ENCODE results near the gene CST6.

Gene CST6

DNA sequence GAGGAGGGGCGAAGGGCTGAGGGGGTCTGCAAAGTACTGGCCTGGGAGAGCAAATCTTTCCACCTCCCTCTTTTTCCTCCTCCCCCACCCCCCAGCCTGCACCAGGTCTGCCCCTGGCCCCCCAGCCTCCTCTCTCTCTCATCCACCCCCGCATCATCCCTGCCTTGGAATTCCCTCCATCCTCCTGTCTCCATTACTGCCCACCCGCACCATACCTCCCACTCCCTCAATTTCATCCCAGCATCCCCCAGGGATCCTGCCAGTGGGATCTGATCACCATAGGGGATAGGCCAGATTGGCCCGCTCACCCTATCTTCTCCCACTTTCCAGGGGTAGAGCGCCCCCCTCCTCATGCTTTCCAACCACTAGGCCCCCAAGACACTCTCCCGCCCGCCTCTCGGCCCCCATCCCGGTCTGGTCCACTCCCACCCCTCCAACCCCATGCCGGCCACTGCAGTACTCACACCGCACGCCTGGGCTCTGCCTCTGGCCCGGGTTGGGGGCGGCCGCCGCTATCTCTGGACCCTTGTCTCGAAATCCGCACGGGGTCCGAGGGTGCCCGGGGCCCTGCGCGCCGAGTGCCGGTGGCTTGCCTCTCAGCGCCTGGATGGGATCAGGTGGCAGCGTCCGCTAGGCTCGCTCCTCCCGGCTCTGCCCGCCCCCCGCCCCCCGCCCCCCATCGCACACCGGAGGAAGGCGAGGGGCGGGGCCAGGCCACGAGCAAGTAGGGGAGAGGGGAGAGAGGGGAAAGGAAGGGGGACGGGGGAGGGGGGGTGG lies 36.9 kb downstream of the CST6 start, which contains the start of gene GAL3ST3:
Gene GAL3ST3 (minus strand): TSS at position 615 of the 777 bp plus-strand sequence. CDS start 3,746 bp downstream, outside the sequence.
- DNase-seq, result peak; percentile 32

DNA sequence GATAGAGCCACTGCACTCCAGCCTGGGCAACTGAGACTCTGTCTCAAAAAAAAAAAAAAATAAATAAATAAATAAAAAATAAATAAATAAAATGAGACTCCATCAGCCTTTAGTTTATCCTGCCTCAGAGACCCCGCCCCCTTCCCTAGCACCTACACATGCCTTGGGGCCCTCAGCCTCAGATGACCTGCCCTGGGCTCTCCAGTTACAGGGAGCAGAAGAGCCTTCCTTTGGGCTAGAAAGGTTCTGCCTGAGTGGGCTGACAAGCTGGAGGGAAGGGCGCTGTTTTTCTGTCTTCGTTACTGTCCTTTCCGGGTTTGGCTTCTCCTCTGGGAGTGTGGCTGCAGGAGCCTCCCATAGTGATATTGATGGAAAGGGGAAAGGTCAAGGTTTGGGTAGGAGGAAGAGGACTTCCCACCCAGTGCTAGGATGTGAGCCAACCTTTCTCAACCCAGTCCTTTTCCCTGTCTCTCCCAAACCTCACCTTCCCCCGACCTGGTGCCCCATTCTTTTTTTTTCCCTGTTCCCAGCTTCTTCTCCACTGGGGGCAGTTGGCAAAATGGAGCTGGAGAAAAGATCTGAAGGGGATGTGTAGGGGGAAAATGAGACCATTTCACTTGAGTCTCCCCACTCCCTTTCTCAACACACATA lies 38.9 kb downstream of the CST6 start:
- no peak for DNase-seq

GRCh38 chr11:66051371-66051765 lies 39.6 kb downstream of the CST6 start:
- no peak for DNase-seq

DNA sequence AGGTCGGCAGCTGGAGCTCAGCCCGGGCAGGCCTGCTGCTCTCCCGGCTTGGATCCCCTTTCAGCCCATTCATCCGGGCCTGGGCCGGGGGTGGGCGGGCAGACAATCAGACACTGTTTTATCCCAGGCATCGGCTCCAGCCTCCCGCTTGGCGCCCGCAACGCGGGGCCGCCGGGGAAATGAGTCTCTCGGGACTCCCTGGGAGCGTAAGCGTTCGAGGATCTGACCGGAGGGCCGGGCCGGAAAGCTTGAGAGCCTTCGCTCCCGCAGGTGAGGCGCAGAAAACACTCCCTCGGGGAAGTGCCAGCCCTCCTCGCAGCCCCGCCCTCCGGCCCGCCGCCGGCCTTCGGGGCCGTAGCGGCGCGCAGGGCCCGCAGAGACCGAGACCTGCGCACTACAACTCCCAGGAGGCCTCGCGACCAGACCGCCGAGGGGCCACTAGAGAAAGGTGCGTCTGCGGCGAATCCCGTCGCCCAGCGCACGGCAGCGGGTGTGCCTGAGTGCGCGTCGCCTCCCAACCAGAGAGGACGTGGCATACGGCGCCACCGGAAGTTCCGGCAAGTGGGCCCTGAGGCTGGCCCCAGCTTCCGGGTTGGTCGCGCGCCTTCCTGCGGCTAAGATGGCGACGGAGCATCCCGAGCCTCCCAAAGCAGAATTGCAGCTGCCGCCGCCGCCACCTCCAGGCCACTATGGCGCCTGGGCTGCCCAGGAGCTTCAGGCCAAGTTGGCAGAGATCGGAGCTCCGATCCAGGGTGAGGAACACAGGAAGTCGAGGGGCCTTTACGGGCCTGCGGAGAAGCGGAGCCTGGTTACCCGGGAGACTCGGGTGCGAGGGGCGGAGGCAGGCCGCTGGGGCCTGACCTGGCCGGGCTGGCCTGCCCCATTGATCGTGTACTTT lies 40.2 kb downstream of the CST6 start, which contains the start of gene SF3B2:
Gene SF3B2 (plus strand): TSS at position 599 of the 898 bp plus-strand sequence. CDS start 21 bp downstream, at position 620.
- DNase-seq, result peak; percentile 97

GRCh38 chr11:66052664-66052982 lies 40.8 kb downstream of the CST6 start:
- DNase-seq, result no peak

GRCh38 chr11:66055021-66055420 lies 43.2 kb downstream of the CST6 start:
- DNase-seq, result no peak

DNA sequence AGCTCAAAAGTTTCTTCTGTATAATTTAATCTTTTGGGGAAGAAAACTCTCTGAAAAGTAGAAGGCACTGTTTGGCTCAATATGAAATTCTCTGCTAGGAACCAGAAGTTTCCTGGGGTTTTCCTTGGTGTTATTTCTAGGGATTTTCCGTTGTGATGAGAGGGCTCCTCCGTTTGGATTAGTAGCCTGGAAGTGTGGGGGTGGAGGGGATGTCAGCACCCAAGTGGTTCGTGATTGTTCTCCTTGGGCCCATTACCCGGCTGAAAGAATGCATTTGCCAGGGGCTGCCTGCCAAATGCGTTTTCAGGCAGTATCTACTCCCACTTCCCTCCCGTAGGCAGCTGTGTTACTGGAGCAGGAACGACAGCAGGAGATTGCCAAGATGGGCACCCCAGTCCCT lies 44.7 kb downstream of the CST6 start:
- no peak for DNase-seq

- no peak for DNase-seq
These were observed 48.3 kb downstream of the CST6 start for GRCh38 chr11:66059966-66060680.

GRCh38 chr11:66061268-66061667 lies 49.5 kb downstream of the CST6 start:
- DNase-seq, result no peak

- no peak for DNase-seq
These were observed 50.6 kb downstream of the CST6 start for GRCh38 chr11:66062408-66062807.
